Memory B cell (primary cell): Measurements from ENCODE around the gene TSPOAP1.

Experiments used
- ATAC-seq: fragments of 150-1000 bp; cut with Tn5 transposase; 2 replicates; pipeline ENCODE4 v1.10.0; 2021; ENCODE audit warnings: low read depth, mild to moderate bottlenecking, moderate library complexity
- DNase-seq, 2 donors: peaks; one replicate each; pipeline ENCODE4 v3.0.0; 2022; ENCODE audit warnings: low spot score in 2 of 2
- H3K27ac Mint-ChIP-seq: one replicate; pipeline ENCODE4 v1.8.0; 2022; ENCODE audit warnings: mild to moderate bottlenecking, moderate library complexity, mixed read lengths
- H3K27me3 Mint-ChIP-seq: one replicate; pipeline ENCODE4 v1.8.0; 2022; ENCODE audit warnings: mixed read lengths
- H3K36me3 Mint-ChIP-seq: one replicate; pipeline ENCODE4 v1.8.0; 2022; ENCODE audit warnings: mild to moderate bottlenecking, mixed read lengths
- H3K4me1 Mint-ChIP-seq: one replicate; pipeline ENCODE4 v1.8.0; 2022; ENCODE audit warnings: mixed read lengths
- H3K4me3 Mint-ChIP-seq: one replicate; pipeline ENCODE4 v1.8.0; 2022; ENCODE audit warnings: mild to moderate bottlenecking, moderate library complexity, mixed read lengths
- H3K9me3 Mint-ChIP-seq: one replicate; pipeline ENCODE4 v1.8.0; 2022; ENCODE audit warnings: mixed read lengths

TSPOAP1 gene

GRCh38 chr17:58332778-58333735 is 4.5 kb upstream of the TSPOAP1 start:
- Mint-ChIP-seq H3K27me3 (no peaks in the 10 kb centered on the region), H3K4me1 (peaks cover 59% of the 10 kb centered on the region), H3K36me3 (peaks cover 24% of the 10 kb centered on the region), H3K9me3 (no peaks in the 10 kb centered on the region), H3K27ac (peak overlapping the region; percentile 100), H3K4me3 (peak overlapping the region; percentile 97)
- DNase-seq, result peak in 1 of 2 donors; percentile 38
- ATAC-seq, result no peak

DNA sequence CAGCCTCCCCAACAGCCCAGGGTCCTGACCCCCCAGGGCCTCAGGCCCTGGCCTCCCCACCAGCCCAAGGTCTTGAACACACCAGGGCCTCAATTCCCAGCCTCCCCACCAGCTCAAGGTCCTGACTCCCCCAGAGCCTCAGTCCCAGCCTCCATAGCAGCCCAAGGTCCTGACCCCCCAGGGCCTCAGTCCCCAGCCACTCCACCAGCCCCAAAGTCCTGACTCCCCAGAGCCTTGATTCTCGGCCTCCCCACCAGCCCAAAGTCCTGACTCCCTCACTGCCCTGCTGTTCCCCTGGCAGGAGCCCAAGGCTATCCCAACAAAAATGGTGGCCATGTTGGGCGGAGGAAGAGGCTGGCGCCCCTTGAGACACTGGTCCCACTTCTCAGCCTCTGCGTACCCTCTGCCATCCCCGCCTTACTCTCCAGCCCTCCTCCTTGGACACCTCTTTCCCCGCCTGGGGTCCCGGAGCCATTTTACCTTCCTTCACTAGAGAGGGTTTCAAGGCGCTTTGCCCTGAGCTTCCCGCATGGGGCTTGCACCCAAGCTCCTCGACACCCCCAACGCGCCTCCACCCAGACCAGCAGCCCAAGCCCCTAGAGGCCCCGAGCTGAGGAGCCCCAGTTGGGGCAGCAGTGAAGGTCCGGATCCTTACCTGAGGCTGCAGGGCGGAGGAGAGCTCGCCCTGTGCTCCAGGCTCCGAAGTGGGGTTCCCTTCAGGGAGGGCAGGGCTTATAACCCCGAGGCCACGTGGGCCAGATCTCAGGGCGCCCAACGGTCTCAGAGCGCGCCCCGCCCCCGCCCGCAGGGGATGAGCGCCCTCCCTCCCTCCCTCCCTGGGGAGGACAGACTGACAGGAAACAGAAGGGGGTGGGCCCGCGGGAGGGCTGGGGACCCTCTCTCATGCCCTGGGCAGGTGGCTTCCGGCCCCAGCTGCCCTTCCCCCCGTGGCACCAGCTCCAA is 3.5 kb upstream of the TSPOAP1 start:
- ATAC-seq (peak; percentile 53), DNase-seq (peak; percentile 76 to 88)
- peak overlapping the region; percentile 97 for H3K4me3 Mint-ChIP-seq
- no peaks in the 10 kb centered on the region for H3K27me3 Mint-ChIP-seq
- no peaks in the 10 kb centered on the region for H3K9me3 Mint-ChIP-seq
- H3K36me3 Mint-ChIP-seq, result peaks cover 24% of the 10 kb centered on the region
- peak overlapping the region; percentile 100 for H3K27ac Mint-ChIP-seq
- H3K4me1 Mint-ChIP-seq, result peaks cover 58% of the 10 kb centered on the region

DNA sequence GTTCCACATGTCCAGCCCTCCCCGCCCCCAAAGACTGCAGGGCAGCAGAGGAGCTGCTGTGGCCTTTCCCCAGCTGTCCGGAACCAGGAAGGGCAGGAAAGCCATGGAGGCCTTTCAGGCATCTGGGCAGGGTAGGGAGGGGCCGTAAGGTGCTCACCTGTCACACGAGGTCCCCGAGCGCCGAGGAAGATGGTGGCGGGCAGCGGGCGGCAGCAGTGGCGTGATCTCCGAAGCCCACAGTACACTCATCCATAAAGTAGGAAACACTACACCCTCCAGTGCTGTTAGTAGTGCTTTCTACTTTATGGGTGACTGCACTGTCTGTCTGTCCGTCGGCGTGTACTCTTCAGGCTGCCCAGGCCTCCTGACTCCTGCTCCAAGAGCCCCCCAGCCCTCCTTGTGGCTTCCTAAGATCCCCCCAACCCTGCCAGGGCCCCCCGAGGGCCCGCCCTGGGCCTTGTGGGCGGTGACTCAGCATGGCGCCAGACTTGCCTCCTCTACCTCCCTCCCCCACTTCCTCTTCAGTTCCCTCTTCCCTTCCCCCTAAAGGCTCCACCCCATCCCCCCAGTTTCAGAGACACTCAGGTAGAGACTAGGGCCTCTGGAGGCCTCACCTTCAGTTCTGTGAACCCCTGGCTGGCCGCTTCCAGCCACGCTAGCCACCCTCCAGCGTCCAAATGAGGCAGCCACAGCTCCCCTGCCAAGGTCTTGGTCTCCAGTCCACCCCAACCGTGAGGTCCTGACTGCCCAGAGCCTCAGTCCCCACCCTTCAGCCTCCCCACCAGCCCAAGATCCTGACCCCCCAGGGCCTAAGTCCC is 2.6 kb upstream of the TSPOAP1 start:
- no peak for ATAC-seq
- no peaks in the 10 kb centered on the region for H3K27me3 Mint-ChIP-seq
- peaks cover 24% of the 10 kb centered on the region for H3K36me3 Mint-ChIP-seq
- peak overlapping the region; percentile 100 for H3K27ac Mint-ChIP-seq
- DNase-seq, result peak in 1 of 2 donors; percentile 44
- H3K4me1 Mint-ChIP-seq, result peaks cover 54% of the 10 kb centered on the region
- no peaks in the 10 kb centered on the region for H3K9me3 Mint-ChIP-seq
- H3K4me3 Mint-ChIP-seq, result peak overlapping the region; percentile 97

GRCh38 chr17:58330538-58330996 is 2.0 kb upstream of the TSPOAP1 start:
- peaks cover 24% of the 10 kb centered on the region for H3K36me3 Mint-ChIP-seq
- no peaks in the 10 kb centered on the region for H3K9me3 Mint-ChIP-seq
- no peaks in the 10 kb centered on the region for H3K27me3 Mint-ChIP-seq
- H3K4me3 Mint-ChIP-seq, result peak overlapping the region; percentile 97
- DNase-seq (no peak), ATAC-seq (no peak)
- peak overlapping the region; percentile 100 for H3K27ac Mint-ChIP-seq
- peaks cover 52% of the 10 kb centered on the region for H3K4me1 Mint-ChIP-seq

DNA sequence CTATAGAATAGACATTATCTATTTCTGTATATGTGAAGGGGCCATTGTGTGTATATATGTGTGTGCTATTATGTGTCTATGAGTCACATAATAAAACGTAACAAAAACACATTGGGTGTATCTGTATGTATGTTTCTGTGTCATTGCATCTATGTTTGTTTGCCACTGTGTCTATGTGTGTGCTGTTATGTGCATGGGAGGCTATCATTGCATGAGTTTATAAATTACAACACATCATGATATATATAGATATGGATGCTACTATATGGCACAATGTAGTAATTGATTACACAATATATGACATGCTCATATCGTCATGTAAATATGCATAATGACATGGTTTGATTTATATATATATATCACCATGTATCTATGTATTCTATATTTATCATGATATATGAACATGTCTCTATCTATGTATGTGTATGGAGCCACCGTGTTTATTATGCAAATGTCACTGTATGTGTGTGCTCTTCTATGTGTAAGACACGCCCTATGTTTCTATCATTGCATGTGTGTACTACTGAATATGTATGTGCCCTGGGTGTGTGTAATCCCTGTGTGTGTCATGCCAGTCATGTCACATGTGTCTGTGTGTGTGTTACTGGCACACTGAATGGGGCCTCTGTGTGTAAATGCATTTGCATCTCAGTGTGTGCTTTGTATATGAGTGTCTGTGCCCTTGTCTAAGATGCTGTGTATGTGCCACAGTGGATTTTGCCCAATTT is 1.4 kb upstream of the TSPOAP1 start:
- H3K4me3 Mint-ChIP-seq, result peak overlapping the region; percentile 97
- peak; percentile 43 for ATAC-seq
- no peaks in the 10 kb centered on the region for H3K27me3 Mint-ChIP-seq
- H3K4me1 Mint-ChIP-seq, result peaks cover 52% of the 10 kb centered on the region
- peak in 1 of 2 donors; percentile 42 for DNase-seq
- no peaks in the 10 kb centered on the region for H3K9me3 Mint-ChIP-seq
- peak overlapping the region; percentile 100 for H3K27ac Mint-ChIP-seq
- peaks cover 24% of the 10 kb centered on the region for H3K36me3 Mint-ChIP-seq

DNA sequence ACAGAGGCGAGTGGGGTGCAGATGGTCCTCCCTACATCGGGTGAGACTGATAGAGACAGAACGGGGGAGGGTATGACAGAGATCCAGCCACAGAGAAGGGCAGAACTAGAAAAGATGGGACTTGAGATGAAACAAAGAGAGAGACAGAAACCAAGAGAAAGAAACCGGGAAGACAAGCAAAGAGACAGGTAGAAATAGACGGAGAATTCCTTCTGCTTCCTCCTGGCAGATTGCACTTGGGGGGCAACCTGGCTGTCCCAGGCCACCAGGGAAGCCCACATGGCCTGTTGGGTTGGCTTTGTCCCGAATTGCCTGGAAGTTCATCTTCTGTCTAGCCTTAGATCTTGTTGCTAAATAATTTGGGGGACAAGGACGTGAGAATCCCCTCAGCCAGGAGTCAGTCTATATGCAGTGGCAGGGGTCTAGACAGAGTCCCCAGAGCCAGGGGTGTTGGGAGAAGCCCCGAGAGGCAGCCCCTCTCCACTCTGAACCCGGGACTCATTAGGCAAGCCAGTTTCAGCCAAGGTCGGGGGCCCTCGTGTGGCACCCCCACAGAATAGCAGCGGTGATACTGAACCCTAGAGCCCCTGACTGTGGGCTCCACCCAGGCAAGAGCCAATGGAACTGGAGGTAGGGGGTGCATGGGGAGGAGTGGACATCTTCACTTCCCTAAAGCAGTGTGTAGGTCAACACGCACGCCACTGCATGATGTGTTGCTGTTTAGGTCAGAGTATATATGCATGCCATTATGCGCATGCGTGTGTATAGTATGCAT is 627 bp upstream of the TSPOAP1 start:
- peaks cover 45% of the 10 kb centered on the region for H3K4me1 Mint-ChIP-seq
- no peaks in the 10 kb centered on the region for H3K27me3 Mint-ChIP-seq
- H3K36me3 Mint-ChIP-seq, result peaks cover 24% of the 10 kb centered on the region
- DNase-seq (peak; percentile 62 to 67), ATAC-seq (peak; percentile 34)
- H3K9me3 Mint-ChIP-seq, result no peaks in the 10 kb centered on the region
- peak overlapping the region; percentile 100 for H3K27ac Mint-ChIP-seq
- peak overlapping the region; percentile 97 for H3K4me3 Mint-ChIP-seq

DNA sequence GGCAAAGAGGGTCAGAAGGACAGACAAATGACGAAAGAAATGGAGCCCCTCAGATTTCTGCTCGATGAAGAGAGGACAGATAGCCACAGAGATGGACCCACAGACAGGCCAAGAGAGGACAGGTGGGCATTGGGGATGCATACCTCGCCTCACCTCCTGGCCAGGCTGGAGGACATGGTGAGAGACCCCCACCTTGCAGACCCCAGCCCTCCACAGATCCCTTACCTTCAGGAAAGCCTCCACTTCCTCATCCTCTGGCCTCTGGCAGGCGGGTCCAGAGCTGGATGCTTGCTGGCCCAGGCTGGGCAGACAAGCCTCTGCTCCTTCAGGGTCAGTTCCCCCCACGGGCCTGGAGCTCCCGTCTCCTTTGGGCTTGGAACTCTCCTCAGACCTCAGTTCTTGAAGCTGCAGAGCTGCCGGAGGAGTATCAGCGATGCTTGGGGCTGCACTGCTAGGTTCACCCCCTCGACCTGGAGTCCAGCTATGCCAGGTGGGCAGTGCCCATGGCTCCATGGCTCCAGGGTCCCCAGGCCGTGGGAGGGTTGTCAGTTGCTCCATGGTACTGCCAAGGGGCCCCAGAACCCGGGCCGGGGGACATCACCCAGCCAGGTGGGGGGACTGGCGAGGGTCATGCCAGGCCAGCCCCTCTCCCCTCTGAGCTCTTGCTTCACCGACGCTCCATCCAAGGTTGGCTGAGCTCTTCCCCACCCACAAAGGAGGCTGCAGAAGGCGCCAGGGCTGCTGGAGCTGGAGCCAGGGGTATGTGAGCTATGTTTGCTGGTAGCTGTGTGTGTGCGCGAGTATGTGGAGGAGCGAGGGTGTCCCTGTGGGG is 1.0 kb downstream of the TSPOAP1 start:
- peaks cover 37% of the 10 kb centered on the region for H3K4me1 Mint-ChIP-seq
- peak; percentile 11 for ATAC-seq
- H3K27ac Mint-ChIP-seq, result peak overlapping the region; percentile 100
- H3K4me3 Mint-ChIP-seq, result peak overlapping the region; percentile 97
- peaks cover 24% of the 10 kb centered on the region for H3K36me3 Mint-ChIP-seq
- no peaks in the 10 kb centered on the region for H3K27me3 Mint-ChIP-seq
- H3K9me3 Mint-ChIP-seq, result no peaks in the 10 kb centered on the region
- no peak for DNase-seq

DNA sequence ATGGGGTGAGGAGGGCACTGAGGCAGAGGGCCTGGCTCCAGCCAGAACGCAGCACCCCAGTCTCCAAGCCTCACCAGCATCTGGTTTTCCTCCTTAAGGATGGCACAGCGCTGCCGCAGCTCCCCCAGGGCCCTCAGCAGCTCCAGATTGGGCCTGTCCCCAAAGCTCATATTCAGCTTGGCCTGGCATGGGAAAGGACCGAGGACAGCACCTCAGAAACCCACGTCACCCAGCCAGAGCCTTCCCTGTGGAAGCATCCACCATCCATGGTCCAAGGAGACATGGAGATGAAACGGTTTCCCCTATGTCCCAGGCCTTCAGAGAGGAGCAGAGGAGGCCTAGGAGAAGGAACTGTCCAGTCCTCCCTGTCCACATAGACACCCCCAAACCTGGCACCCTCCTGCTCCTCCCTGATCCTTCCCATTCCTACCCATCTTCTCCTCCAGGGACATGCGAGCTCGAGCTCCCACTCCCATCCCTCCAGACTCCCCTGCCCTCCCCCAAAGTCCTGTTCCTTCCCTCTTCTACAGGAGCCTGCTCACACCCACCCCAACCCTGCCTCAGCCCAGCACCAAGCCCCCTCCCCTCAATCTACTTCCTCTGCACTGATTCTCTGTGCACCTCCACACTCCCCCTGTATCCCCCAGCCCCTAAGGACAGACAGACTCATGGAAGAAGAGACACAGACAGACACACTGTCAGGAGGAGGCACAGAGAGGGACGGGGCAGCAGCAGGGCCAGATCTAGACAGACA is 1.8 kb downstream of the TSPOAP1 start:
- no peak for DNase-seq
- no peak for ATAC-seq
- Mint-ChIP-seq H3K4me3 (peak overlapping the region; percentile 65), H3K4me1 (peaks cover 42% of the 10 kb centered on the region), H3K27ac (peak overlapping the region; percentile 100), H3K36me3 (peaks cover 19% of the 10 kb centered on the region), H3K9me3 (no peaks in the 10 kb centered on the region), H3K27me3 (no peaks in the 10 kb centered on the region)

GRCh38 chr17:58325976-58326468 is 2.6 kb downstream of the TSPOAP1 start:
- Mint-ChIP-seq H3K27me3 (no peaks in the 10 kb centered on the region), H3K4me3 (peak overlapping the region; percentile 49), H3K27ac (peak overlapping the region; percentile 32), H3K36me3 (peaks cover 14% of the 10 kb centered on the region), H3K9me3 (no peaks in the 10 kb centered on the region), H3K4me1 (peaks cover 42% of the 10 kb centered on the region)
- DNase-seq (no peak), ATAC-seq (no peak)

- ATAC-seq (no peak), DNase-seq (no peak)
- H3K4me1 Mint-ChIP-seq, result peaks cover 42% of the 10 kb centered on the region
- peak overlapping the region; percentile 76 for H3K4me3 Mint-ChIP-seq
- peaks cover 9% of the 10 kb centered on the region for H3K36me3 Mint-ChIP-seq
- no peak overlapping the region for H3K27ac Mint-ChIP-seq
- H3K27me3 Mint-ChIP-seq, result no peaks in the 10 kb centered on the region
- H3K9me3 Mint-ChIP-seq, result no peaks in the 10 kb centered on the region
These were observed 3.3 kb downstream of the TSPOAP1 start for GRCh38 chr17:58325289-58325726.
